ENCODE measurements around the gene ABCG1. TPM values are rescaled to one million over a fixed set of nuclear protein-coding genes. Genes with fewer than 3 reads are reported as not detected.

ABCG1 gene
- total and polyA plus RNA-seq, 4 experiments from 2014 or later = 1.5 to 19.6 (median 9.5) TPM

GRCh38 chr21:42242611-42243010, 23.7 kb downstream of the ABCG1 start:
- ChIA-PET CTCF (ENCODE audit: partially characterized antibody) (interaction anchor here (1.0 to 6.2 kb wide), 2 partner anchors 16 to 23 kb away, joined by 4 to 34 read pairs; no protein-coding TSS in a partner anchor), POLR2A (ENCODE audit: partially characterized antibody) (interaction anchor here (1.0 kb wide), 1 partner anchor 23 kb away, joined by 3 read pairs; no protein-coding TSS in a partner anchor)
- no peaks in the 10 kb centered on the region for H3K27me3 ChIP-seq (ENCODE audit: insufficient read depth, low read length)
- Mint-ChIP-seq H3K27me3 (no peaks in the 10 kb centered on the region), H3K4me1 (peaks cover 31 to 60% (median 37%) of the 10 kb centered on the region in 4 donors), H3K4me3 (no peak overlapping the region), H3K9me3 (peaks cover 0 to 1% (median 0%) of the 10 kb centered on the region in 8 donors), H3K36me3 (peaks cover 6 to 7% of the 10 kb centered on the region in 2 donors), H3K27ac (peak overlapping the region in 3 of 7 donors; percentile 8 to 23 (median 10))
- H3K4me1 ChIP-seq (ENCODE audit: insufficient read depth, low read length) = peaks cover 26% of the 10 kb centered on the region
- H3K4me3 ChIP-seq (ENCODE audit: low read length in 2 of 2) = no peak overlapping the region
- intact Hi-C loops (cut with micrococcal nuclease) = no loop called here
- H3K27ac ChIP-seq (ENCODE audit: low read depth, low read length) = no peak overlapping the region
- H3K9me3 ChIP-seq (ENCODE audit: control insufficient read depth in 1 of 2, low read length in 2 of 2) = no peaks in the 10 kb centered on the region
- H3K36me3 ChIP-seq (ENCODE audit: insufficient read depth, low read length) = no peaks in the 10 kb centered on the region
- DNase-seq = no peak

GRCh38 chr21:42243026-42243425, 24.1 kb downstream of the ABCG1 start:
- Mint-ChIP-seq H3K27me3 (no peaks in the 10 kb centered on the region), H3K36me3 (peaks cover 10% of the 10 kb centered on the region in 2 donors), H3K9me3 (peaks cover 0 to 1% (median 0%) of the 10 kb centered on the region in 8 donors), H3K27ac (no peak overlapping the region), H3K4me1 (peaks cover 30 to 57% (median 35%) of the 10 kb centered on the region in 4 donors), H3K4me3 (no peak overlapping the region)
- no peak overlapping the region for H3K4me3 ChIP-seq (ENCODE audit: low read length in 2 of 2)
- H3K27ac ChIP-seq (ENCODE audit: low read depth, low read length) = no peak overlapping the region
- H3K9me3 ChIP-seq (ENCODE audit: control insufficient read depth in 1 of 2, low read length in 2 of 2) = no peaks in the 10 kb centered on the region
- no peaks in the 10 kb centered on the region for H3K27me3 ChIP-seq (ENCODE audit: insufficient read depth, low read length)
- no peak for DNase-seq
- intact Hi-C loops (cut with micrococcal nuclease) = no loop called here
- H3K4me1 ChIP-seq (ENCODE audit: insufficient read depth, low read length) = peaks cover 22% of the 10 kb centered on the region
- ChIA-PET CTCF (ENCODE audit: partially characterized antibody) (interaction anchor here (1.0 to 6.2 kb wide), 2 partner anchors 16 to 23 kb away, joined by 4 to 34 read pairs; no protein-coding TSS in a partner anchor), POLR2A (ENCODE audit: partially characterized antibody) (interaction anchor here (1.0 kb wide), 1 partner anchor 23 kb away, joined by 3 read pairs; no protein-coding TSS in a partner anchor)
- no peaks in the 10 kb centered on the region for H3K36me3 ChIP-seq (ENCODE audit: insufficient read depth, low read length)

GRCh38 chr21:42245331-42246193, 26.6 kb downstream of the ABCG1 start:
- H3K36me3 Mint-ChIP-seq = peaks cover 10 to 17% of the 10 kb centered on the region in 2 donors
- CTCF ChIA-PET (ENCODE audit: partially characterized antibody) = interaction anchor here (1.0 to 6.2 kb wide), 5 partner anchors 9 to 100 kb away, joined by 3 to 34 read pairs (median 3); no protein-coding TSS in a partner anchor

GRCh38 chr21:42247716-42248115, 28.8 kb downstream of the ABCG1 start:
- no peak for DNase-seq
- H3K4me1 ChIP-seq (ENCODE audit: insufficient read depth, low read length) = no peaks in the 10 kb centered on the region
- H3K4me3 ChIP-seq (ENCODE audit: low read length in 2 of 2) = no peak overlapping the region
- intact Hi-C loops (cut with micrococcal nuclease) = no loop called here
- ChIA-PET POLR2A (ENCODE audit: partially characterized antibody) (interaction anchor here (1.1 kb wide), 1 partner anchor 14 kb away, joined by 4 read pairs; no protein-coding TSS in a partner anchor), CTCF (ENCODE audit: partially characterized antibody) (interaction anchor here (1.5 kb wide), 1 partner anchor 12 kb away, joined by 7 read pairs; no protein-coding TSS in a partner anchor)
- Mint-ChIP-seq H3K4me1 (peaks cover 26 to 33% (median 29%) of the 10 kb centered on the region in 4 donors), H3K27me3 (no peaks in the 10 kb centered on the region), H3K9me3 (peaks cover 0 to 1% (median 0%) of the 10 kb centered on the region in 8 donors), H3K27ac (peak overlapping the region in 4 of 7 donors; percentile 13 to 59 (median 22)), H3K36me3 (peaks cover 10 to 17% of the 10 kb centered on the region in 2 donors), H3K4me3 (no peak overlapping the region)
- H3K36me3 ChIP-seq (ENCODE audit: insufficient read depth, low read length) = no peaks in the 10 kb centered on the region
- no peaks in the 10 kb centered on the region for H3K27me3 ChIP-seq (ENCODE audit: insufficient read depth, low read length)
- no peaks in the 10 kb centered on the region for H3K9me3 ChIP-seq (ENCODE audit: control insufficient read depth in 1 of 2, low read length in 2 of 2)
- no peak overlapping the region for H3K27ac ChIP-seq (ENCODE audit: low read depth, low read length)

More at GRCh38 chr21:42245331-42246193, 26.6 kb downstream of the ABCG1 start:
- H3K9me3 ChIP-seq (ENCODE audit: control insufficient read depth in 1 of 2, low read length in 2 of 2) = no peaks in the 10 kb centered on the region
- no peak overlapping the region for H3K4me3 Mint-ChIP-seq
- POLR2A ChIA-PET (ENCODE audit: partially characterized antibody) = interaction anchor here (1.3 kb wide), 1 partner anchor 57 kb away, joined by 4 read pairs; no protein-coding TSS in a partner anchor
- H3K27me3 Mint-ChIP-seq = no peaks in the 10 kb centered on the region
- H3K27me3 ChIP-seq (ENCODE audit: insufficient read depth, low read length) = no peaks in the 10 kb centered on the region
- peaks cover 26 to 33% (median 28%) of the 10 kb centered on the region in 4 donors for H3K4me1 Mint-ChIP-seq
- DNase-seq = no peak
- intact Hi-C loops (cut with micrococcal nuclease) = no loop called here
- H3K27ac ChIP-seq (ENCODE audit: low read depth, low read length) = no peak overlapping the region
- no peaks in the 10 kb centered on the region for H3K4me1 ChIP-seq (ENCODE audit: insufficient read depth, low read length)
- H3K36me3 ChIP-seq (ENCODE audit: insufficient read depth, low read length) = no peaks in the 10 kb centered on the region
- H3K9me3 Mint-ChIP-seq = peaks cover 0 to 1% (median 0%) of the 10 kb centered on the region in 8 donors
- no peak overlapping the region for H3K4me3 ChIP-seq (ENCODE audit: low read length in 2 of 2)
- H3K27ac Mint-ChIP-seq = peak overlapping the region in 3 of 7 donors; percentile 23 to 83 (median 26)

GRCh38 chr21:42248241-42248640, 29.3 kb downstream of the ABCG1 start:
- Mint-ChIP-seq H3K9me3 (peaks cover 0 to under 1% (median 0%) of the 10 kb centered on the region in 8 donors), H3K27ac (peak overlapping the region in 1 of 7 donors; percentile 59), H3K4me1 (peaks cover 26 to 33% (median 31%) of the 10 kb centered on the region in 4 donors), H3K4me3 (no peak overlapping the region), H3K27me3 (no peaks in the 10 kb centered on the region), H3K36me3 (peaks cover 10 to 17% of the 10 kb centered on the region in 2 donors)
- ChIA-PET CTCF (ENCODE audit: partially characterized antibody) (interaction anchor here (1.5 kb wide), 1 partner anchor 11 kb away, joined by 7 read pairs; no protein-coding TSS in a partner anchor), POLR2A (ENCODE audit: partially characterized antibody) (no interaction called here)
- Histone ChIP-seq H3K9me3 (ENCODE audit: control insufficient read depth in 1 of 2, low read length in 2 of 2) (no peaks in the 10 kb centered on the region), H3K4me1 (ENCODE audit: insufficient read depth, low read length) (no peaks in the 10 kb centered on the region), H3K27me3 (ENCODE audit: insufficient read depth, low read length) (no peaks in the 10 kb centered on the region), H3K27ac (ENCODE audit: low read depth, low read length) (no peak overlapping the region), H3K36me3 (ENCODE audit: insufficient read depth, low read length) (no peaks in the 10 kb centered on the region), H3K4me3 (ENCODE audit: low read length in 2 of 2) (no peak overlapping the region)
- no peak for DNase-seq
- intact Hi-C loops (cut with micrococcal nuclease) = no loop called here

GRCh38 chr21:42248783-42249597, 30.1 kb downstream of the ABCG1 start:
- Histone ChIP-seq H3K4me1 (ENCODE audit: insufficient read depth, low read length) (peaks cover 5% of the 10 kb centered on the region), H3K27me3 (ENCODE audit: insufficient read depth, low read length) (no peaks in the 10 kb centered on the region), H3K4me3 (ENCODE audit: low read length in 2 of 2) (no peak overlapping the region), H3K9me3 (ENCODE audit: control insufficient read depth in 1 of 2, low read length in 2 of 2) (no peaks in the 10 kb centered on the region), H3K27ac (ENCODE audit: low read depth, low read length) (no peak overlapping the region), H3K36me3 (ENCODE audit: insufficient read depth, low read length) (no peaks in the 10 kb centered on the region)
- DNase-seq = no peak
- no peak overlapping the region for H3K4me3 Mint-ChIP-seq
- CTCF ChIA-PET (ENCODE audit: partially characterized antibody) = interaction anchor here (0.6 to 1.7 kb wide), 3 partner anchors 10 to 11 kb away, joined by 3 to 5 read pairs (median 4); no protein-coding TSS in a partner anchor
- peak overlapping the region in 3 of 7 donors; percentile 19 to 57 (median 20) for H3K27ac Mint-ChIP-seq
- H3K9me3 Mint-ChIP-seq = no peaks in the 10 kb centered on the region
- POLR2A ChIA-PET (ENCODE audit: partially characterized antibody) = interaction anchor here (0.9 to 1.1 kb wide), 2 partner anchors 10 to 61 kb away, joined by 3 read pairs; no protein-coding TSS in a partner anchor
- intact Hi-C loops (cut with micrococcal nuclease) = no loop called here
- H3K36me3 Mint-ChIP-seq = peaks cover 10 to 17% of the 10 kb centered on the region in 2 donors
- H3K4me1 Mint-ChIP-seq = peaks cover 32 to 39% (median 38%) of the 10 kb centered on the region in 4 donors
- H3K27me3 Mint-ChIP-seq = no peaks in the 10 kb centered on the region
